ENCODE measurements around the gene ROR1. TPM values are rescaled to one million over a fixed set of nuclear protein-coding genes. Genes with fewer than 3 reads are reported as not detected.
A peak's percentile ranks its signal among the peaks of the same experiment; 100 is the strongest.

ROR1 gene
- polyA plus RNA-seq, 1 of the 3 experiments (the other 2 are of a cell fraction), result 4.0 TPM

DNA sequence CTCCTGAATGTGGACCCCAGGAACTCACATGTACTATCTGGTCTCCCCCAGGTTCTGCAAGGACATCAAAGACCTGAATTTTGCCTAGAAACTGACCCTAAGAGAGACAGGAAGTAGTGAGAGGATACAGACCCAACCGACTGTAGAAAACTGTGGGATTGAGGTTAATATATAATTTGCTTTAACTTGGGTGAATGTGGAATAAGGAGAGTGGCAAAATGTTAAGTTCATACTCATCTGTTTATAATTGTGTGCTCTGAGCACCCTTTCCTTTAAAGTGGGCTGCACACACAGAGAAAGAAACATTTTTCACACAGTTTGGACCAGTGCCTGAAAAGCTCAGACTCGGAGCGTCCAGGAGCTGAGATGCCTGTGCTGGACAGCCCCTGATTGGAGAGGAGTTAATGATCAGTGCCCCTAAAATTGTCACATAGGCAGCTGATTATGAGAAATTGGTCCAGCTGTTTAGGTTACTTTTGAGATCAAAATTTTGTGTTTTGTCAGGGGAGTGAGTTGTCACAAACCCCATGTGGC, 37.2 kb downstream of the ROR1 start:
- H3K4me3 ChIP-seq (ENCODE audit: low read depth in 2 of 2, low read length in 1 of 2), result no peak overlapping the region
- 91% methylated on average over 3 of the region's 3 CpGs for WGBS (ENCODE audit: low lambda C conversion rate)
- TF ChIP-seq JUND (IDR thresholded peaks at IDR 0.05) (no peak), SMC3 (IDR thresholded peaks at IDR 0.05; ENCODE audit: low read depth, low read length) (no peak), FOXM1 (IDR thresholded peaks at IDR 0.05; ENCODE audit: low read depth) (no peak), CHD2 (IDR thresholded peaks at IDR 0.05; ENCODE audit: low read length, partially characterized antibody) (no peak), YY1 (IDR thresholded peaks at IDR 0.05; ENCODE audit: low read depth) (no peak), FOXJ3 (CRISPR knock-in tag; IDR thresholded peaks at IDR 0.05) (no peak), GATA2 (CRISPR knock-in tag; IDR thresholded peaks at IDR 0.05) (no peak), TCF12 (IDR thresholded peaks at IDR 0.05) (no peak), FOSL2 (IDR thresholded peaks at IDR 0.05; ENCODE audit: borderline replicate concordance, low read depth) (no peak), GABPA (IDR thresholded peaks at IDR 0.05; ENCODE audit: low read depth) (no peak), NRF1 (IDR thresholded peaks at IDR 0.05; ENCODE audit: low read depth, low read length) (no peak), TAF1 (IDR thresholded peaks at IDR 0.05; ENCODE audit: borderline replicate concordance, low read depth, low read length) (no peak), EP300 (IDR thresholded peaks at IDR 0.05; ENCODE audit: borderline replicate concordance in 1 of 2, low read depth in 1 of 2, low read length in 1 of 2) (no peak), EZH2phosphoT487 (IDR thresholded peaks at IDR 0.05; ENCODE audit: borderline replicate concordance, low read depth) (no peak), SIN3A (IDR thresholded peaks at IDR 0.05; ENCODE audit: borderline replicate concordance, low read depth, low read length) (no peak), RXRA (IDR thresholded peaks at IDR 0.05; ENCODE audit: borderline replicate concordance, low read depth) (no peak), ELF1 (IDR thresholded peaks at IDR 0.05) (no peak)
- TF ChIP-seq, protein P1, sequence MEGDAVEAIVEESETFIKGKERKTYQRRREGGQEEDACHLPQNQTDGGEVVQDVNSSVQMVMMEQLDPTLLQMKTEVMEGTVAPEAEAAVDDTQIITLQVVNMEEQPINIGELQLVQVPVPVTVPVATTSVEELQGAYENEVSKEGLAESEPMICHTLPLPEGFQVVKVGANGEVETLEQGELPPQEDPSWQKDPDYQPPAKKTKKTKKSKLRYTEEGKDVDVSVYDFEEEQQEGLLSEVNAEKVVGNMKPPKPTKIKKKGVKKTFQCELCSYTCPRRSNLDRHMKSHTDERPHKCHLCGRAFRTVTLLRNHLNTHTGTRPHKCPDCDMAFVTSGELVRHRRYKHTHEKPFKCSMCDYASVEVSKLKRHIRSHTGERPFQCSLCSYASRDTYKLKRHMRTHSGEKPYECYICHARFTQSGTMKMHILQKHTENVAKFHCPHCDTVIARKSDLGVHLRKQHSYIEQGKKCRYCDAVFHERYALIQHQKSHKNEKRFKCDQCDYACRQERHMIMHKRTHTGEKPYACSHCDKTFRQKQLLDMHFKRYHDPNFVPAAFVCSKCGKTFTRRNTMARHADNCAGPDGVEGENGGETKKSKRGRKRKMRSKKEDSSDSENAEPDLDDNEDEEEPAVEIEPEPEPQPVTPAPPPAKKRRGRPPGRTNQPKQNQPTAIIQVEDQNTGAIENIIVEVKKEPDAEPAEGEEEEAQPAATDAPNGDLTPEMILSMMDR (IDR thresholded peaks at IDR 0.05), result no peak
- TF ChIP-seq, protein P2, sequence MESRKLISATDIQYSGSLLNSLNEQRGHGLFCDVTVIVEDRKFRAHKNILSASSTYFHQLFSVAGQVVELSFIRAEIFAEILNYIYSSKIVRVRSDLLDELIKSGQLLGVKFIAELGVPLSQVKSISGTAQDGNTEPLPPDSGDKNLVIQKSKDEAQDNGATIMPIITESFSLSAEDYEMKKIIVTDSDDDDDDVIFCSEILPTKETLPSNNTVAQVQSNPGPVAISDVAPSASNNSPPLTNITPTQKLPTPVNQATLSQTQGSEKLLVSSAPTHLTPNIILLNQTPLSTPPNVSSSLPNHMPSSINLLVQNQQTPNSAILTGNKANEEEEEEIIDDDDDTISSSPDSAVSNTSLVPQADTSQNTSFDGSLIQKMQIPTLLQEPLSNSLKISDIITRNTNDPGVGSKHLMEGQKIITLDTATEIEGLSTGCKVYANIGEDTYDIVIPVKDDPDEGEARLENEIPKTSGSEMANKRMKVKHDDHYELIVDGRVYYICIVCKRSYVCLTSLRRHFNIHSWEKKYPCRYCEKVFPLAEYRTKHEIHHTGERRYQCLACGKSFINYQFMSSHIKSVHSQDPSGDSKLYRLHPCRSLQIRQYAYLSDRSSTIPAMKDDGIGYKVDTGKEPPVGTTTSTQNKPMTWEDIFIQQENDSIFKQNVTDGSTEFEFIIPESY (IDR thresholded peaks at IDR 0.05; ENCODE audit: borderline replicate concordance, low read depth), result no peak
- TF ChIP-seq, protein P3, sequence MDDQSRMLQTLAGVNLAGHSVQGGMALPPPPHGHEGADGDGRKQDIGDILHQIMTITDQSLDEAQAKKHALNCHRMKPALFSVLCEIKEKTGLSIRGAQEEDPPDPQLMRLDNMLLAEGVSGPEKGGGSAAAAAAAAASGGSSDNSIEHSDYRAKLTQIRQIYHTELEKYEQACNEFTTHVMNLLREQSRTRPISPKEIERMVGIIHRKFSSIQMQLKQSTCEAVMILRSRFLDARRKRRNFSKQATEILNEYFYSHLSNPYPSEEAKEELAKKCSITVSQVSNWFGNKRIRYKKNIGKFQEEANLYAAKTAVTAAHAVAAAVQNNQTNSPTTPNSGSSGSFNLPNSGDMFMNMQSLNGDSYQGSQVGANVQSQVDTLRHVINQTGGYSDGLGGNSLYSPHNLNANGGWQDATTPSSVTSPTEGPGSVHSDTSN (IDR thresholded peaks at IDR 0.05), result no peak
- no peak overlapping the region for H3K9ac ChIP-seq
- H3K4me1 ChIP-seq (ENCODE audit: control insufficient read depth in 1 of 2, insufficient read depth in 2 of 2, low read depth in 1 of 2, low read length in 1 of 2), result peaks cover 0 to 28% of the 10 kb centered on the region in 2 experiments; a peak in 2 of 4 replicates
- no peaks in the 10 kb centered on the region for H3K36me3 ChIP-seq (replicated peaks in 1 of 2; ENCODE audit: control insufficient read depth in 1 of 2, insufficient read depth in 2 of 2, low read length in 1 of 2)
- no peaks in the 10 kb centered on the region for H3K9me3 ChIP-seq
- no peaks in the 10 kb centered on the region for H3K9me2 ChIP-seq
- no peaks in the 10 kb centered on the region for H3K79me2 ChIP-seq (ENCODE audit: insufficient read depth)
- no peak overlapping the region for H2AFZ ChIP-seq (ENCODE audit: low read depth)
- ChIA-PET POLR2A (no interaction called here), CTCF (interaction anchor here (0.6 to 2.3 kb wide), 7 partner anchors 9 to 332 kb away, joined by 3 to 6 read pairs (median 4); no protein-coding TSS in a partner anchor)
- H4K20me1 ChIP-seq (ENCODE audit: insufficient read depth), result no peaks in the 10 kb centered on the region
- no peaks in the 10 kb centered on the region for H3K27me3 ChIP-seq (ENCODE audit: insufficient read depth)
- no peaks in the 10 kb centered on the region for H3F3A ChIP-seq (replicated peaks; ENCODE audit: insufficient read depth)
- DNase-seq, result no peak
- H3K4me2 ChIP-seq, result no peak overlapping the region
- H3K27ac ChIP-seq (ENCODE audit: low read depth in 2 of 2, low read length in 1 of 2), result peak overlapping the region in 1 of 2 experiments; percentile 34; a peak in 1 of 4 replicates
